Neural cell (in vitro differentiated cells): Measurements from ENCODE around the gene QPCT. TPM values are rescaled to one million over a fixed set of nuclear protein-coding genes. Genes with fewer than 3 reads are reported as not detected.

Experiments
- H2AFZ ChIP-seq: fragments of 200-600, 300-800 bp; sonication (generic), shearing (Covaris generic); 2 replicates; pipeline ENCODE4 v1.6.0; 2014; ENCODE audit warnings: low read depth, mild to moderate bottlenecking, antibody characterized with exemption, low read length, moderate library complexity
- H3F3A ChIP-seq: fragments of 200-600 bp; shearing (Covaris generic); 2 replicates; pipeline ENCODE4 v1.6.1; 2016; ENCODE audit warnings: mild to moderate bottlenecking, moderate library complexity, mixed read lengths, antibody characterized with exemption, low read length; ENCODE audit not compliant: insufficient read depth, poor library complexity, severe bottlenecking
- H3K27ac ChIP-seq: fragments of 200-600, 300-800 bp; sonication (generic), shearing (Covaris generic); 2 replicates; pipeline ENCODE4 v1.5.1; 2014; ENCODE audit warnings: mild to moderate bottlenecking, low read length, moderate library complexity
- H3K27me3 ChIP-seq: fragments of 300-800, 200-600 bp; sonication (generic), shearing (Covaris generic); 2 replicates; pipeline ENCODE4 v1.6.0; 2014; ENCODE audit warnings: mild to moderate bottlenecking, low read depth, low read length, moderate library complexity; ENCODE audit not compliant: insufficient read depth
- H3K36me3 ChIP-seq: fragments of 300-800, 200-600 bp; sonication (generic), shearing (Covaris generic); 2 replicates; pipeline ENCODE4 v1.5.1; 2014; ENCODE audit warnings: mild to moderate bottlenecking, antibody characterized with exemption, low read length, moderate library complexity; ENCODE audit not compliant: insufficient read depth
- H3K4me2 ChIP-seq: fragments of 300-800, 200-600 bp; sonication (generic), shearing (Covaris generic); 2 replicates; pipeline ENCODE4 v1.6.0; 2014; ENCODE audit warnings: mild to moderate bottlenecking, low read length
- H3K4me3 ChIP-seq: fragments of 300-800, 200-600 bp; sonication (generic), shearing (Covaris generic); 2 replicates; pipeline ENCODE4 v1.5.1; 2014; ENCODE audit warnings: mild to moderate bottlenecking, low read length, moderate library complexity
- H3K79me2 ChIP-seq: fragments of 200-600 bp; shearing (Covaris generic); replicated peaks from 2 replicates; pipeline ENCODE4 v1.6.0; 2014; ENCODE audit warnings: mild to moderate bottlenecking, low read length, moderate library complexity; ENCODE audit not compliant: insufficient read depth
- H3K9ac ChIP-seq: fragments of 300-800, 200-600 bp; sonication (generic), shearing (Covaris generic); 2 replicates; pipeline ENCODE4 v1.6.1; 2016; ENCODE audit warnings: mild to moderate bottlenecking, low read length, mixed read lengths
- H3K9me2 ChIP-seq: fragments of 200-600 bp; shearing (Covaris generic); 2 replicates; pipeline ENCODE4 v1.6.1; 2016; ENCODE audit warnings: mild to moderate bottlenecking, low read length, mixed read lengths; ENCODE audit not compliant: insufficient read depth
- H3K9me3 ChIP-seq: fragments of 200-600, 300-800 bp; sonication (generic), shearing (Covaris generic); 2 replicates; pipeline ENCODE4 v1.6.1; 2016; ENCODE audit warnings: mild to moderate bottlenecking, mixed run types, low read length, moderate library complexity, mixed read lengths
- H4K20me1 ChIP-seq: fragments of 200-600 bp; shearing (Covaris generic); 2 replicates; pipeline ENCODE4 v1.6.1; 2016; ENCODE audit warnings: mild to moderate bottlenecking, mixed run types; ENCODE audit not compliant: insufficient read depth
- CTCF ChIP-seq: fragments of 450-650 bp; IDR thresholded peaks from 2 replicates; pipeline ENCODE4 v1.5.1; 2014; ENCODE audit warnings: antibody characterized with exemption, mild to moderate bottlenecking, moderate library complexity; ENCODE audit not compliant: poor library complexity, severe bottlenecking
- EP300 ChIP-seq: fragments of 450-650 bp; conservative IDR thresholded peaks from 2 replicates; pipeline ENCODE4 v1.6.1; 2014; ENCODE audit warnings: antibody characterized with exemption, mild to moderate bottlenecking, moderate library complexity; ENCODE audit not compliant: poor library complexity, severe bottlenecking
- EZH2 ChIP-seq: fragments of 200-600, 300-800 bp; shearing (Covaris generic), sonication (generic); IDR thresholded peaks from 2 replicates; pipeline ENCODE4 v1.6.1; 2014; ENCODE audit warnings: antibody characterized with exemption, low read length, borderline replicate concordance, mild to moderate bottlenecking; ENCODE audit not compliant: insufficient read depth, poor library complexity, severe bottlenecking
- MXI1 ChIP-seq: fragments of 450-650 bp; conservative IDR thresholded peaks from 2 replicates; pipeline ENCODE4 v1.6.1; 2014; ENCODE audit warnings: antibody characterized with exemption, mild to moderate bottlenecking; ENCODE audit not compliant: poor library complexity, severe bottlenecking
- POLR2AphosphoS5 ChIP-seq: IDR thresholded peaks from 2 replicates; pipeline ENCODE4 v1.6.1; 2012
- RAD21 ChIP-seq: fragments of 450-650 bp; conservative IDR thresholded peaks from 2 replicates; pipeline ENCODE4 v1.6.1; 2014; ENCODE audit warnings: antibody characterized with exemption, mild to moderate bottlenecking, moderate library complexity
- REST ChIP-seq: IDR thresholded peaks from 2 replicates; pipeline ENCODE4 v1.6.1; 2012; ENCODE audit warnings: borderline replicate concordance
- SMC3 ChIP-seq: fragments of 450-650 bp; conservative IDR thresholded peaks from 2 replicates; pipeline ENCODE4 v1.6.1; 2014; ENCODE audit warnings: antibody characterized with exemption, mild to moderate bottlenecking, moderate library complexity; ENCODE audit not compliant: poor library complexity
- TAF1 ChIP-seq: IDR thresholded peaks from 2 replicates; pipeline ENCODE4 v1.6.1; 2012; ENCODE audit warnings: low read depth
- polyA plus RNA-seq: library from polyadenylated mRNA; depleted of rRNA; stranded (reverse); fragments of >200 nt; gene quantifications from 2 replicates; pipeline ENCODE4 v1.2.3, GENCODE V29; 2014

QPCT gene
- polyA plus RNA-seq, 1 donor from 2014 or later, result 2.3 TPM

- H3K27ac ChIP-seq, result no peak overlapping the region
Measured at GRCh38 chr2:37390777-37391176, 46.3 kb downstream of the QPCT start.

GRCh38 chr2:37391711-37392110 is 47.3 kb downstream of the QPCT start:
- H3K9me2 ChIP-seq, result no peaks in the 10 kb centered on the region
- no peak for TF ChIP-seq MXI1
- TF ChIP-seq EZH2, result no peak
- no peak for TF ChIP-seq POLR2AphosphoS5
- TF ChIP-seq REST, result no peak
- TF ChIP-seq RAD21, result no peak
- TF ChIP-seq TAF1, result no peak
- TF ChIP-seq SMC3, result no peak
- no peak for TF ChIP-seq EP300
- no peak for TF ChIP-seq CTCF
- H3K79me2 ChIP-seq, result no peaks in the 10 kb centered on the region
- no peaks in the 10 kb centered on the region for H4K20me1 ChIP-seq
- no peaks in the 10 kb centered on the region for H3K9me3 ChIP-seq
- no peaks in the 10 kb centered on the region for H3K27me3 ChIP-seq
- H3K36me3 ChIP-seq, result no peaks in the 10 kb centered on the region
- no peak overlapping the region for H3K4me2 ChIP-seq
- H2AFZ ChIP-seq, result no peak overlapping the region
- H3K4me3 ChIP-seq, result no peak overlapping the region
- no peak overlapping the region for H3K27ac ChIP-seq
- H3K9ac ChIP-seq, result no peak overlapping the region
- H3F3A ChIP-seq, result no peaks in the 10 kb centered on the region

More at GRCh38 chr2:37390777-37391176, 46.3 kb downstream of the QPCT start:
- Histone ChIP-seq H3K27me3 (no peaks in the 10 kb centered on the region), H4K20me1 (no peaks in the 10 kb centered on the region), H3K4me3 (no peak overlapping the region), H3K79me2 (no peaks in the 10 kb centered on the region), H3K9me3 (no peaks in the 10 kb centered on the region), H3K36me3 (no peaks in the 10 kb centered on the region), H3K9me2 (no peaks in the 10 kb centered on the region), H2AFZ (no peak overlapping the region), H3K4me2 (no peak overlapping the region), H3K9ac (no peak overlapping the region), H3F3A (no peaks in the 10 kb centered on the region)
- TF ChIP-seq POLR2AphosphoS5 (no peak), RAD21 (no peak), EP300 (no peak), SMC3 (no peak)
